Gastrocnemius medialis (tissue), 4 donors: ENCODE measurements around the gene RXRB.

Experiments
- POLR2A ChIP-seq, 2 donors: fragments of 450-650 bp; IDR thresholded peaks; one replicate each; pipeline ENCODE4 v1.6.1; 2017; ENCODE audit warnings: antibody characterized with exemption in 2 of 2, mild to moderate bottlenecking in 2 of 2, moderate library complexity in 2 of 2
- TF ChIP-seq, protein P1 (sequence below), 5 experiments: fragments of 450-650 bp in 3 of 5; fragments of 200-600 bp in 2 of 5; sonication (generic) in 2 of 5; IDR thresholded peaks in 4 of 5; conservative IDR thresholded peaks in 1 of 5; 1 replicate in 4 of 5; 2 replicates in 1 of 5; pipeline ENCODE4 v1.5.1; 2016 to 2019; ENCODE audit warnings: antibody characterized with exemption in 5 of 5, mild to moderate bottlenecking in 3 of 5, moderate library complexity in 3 of 5

DNA sequence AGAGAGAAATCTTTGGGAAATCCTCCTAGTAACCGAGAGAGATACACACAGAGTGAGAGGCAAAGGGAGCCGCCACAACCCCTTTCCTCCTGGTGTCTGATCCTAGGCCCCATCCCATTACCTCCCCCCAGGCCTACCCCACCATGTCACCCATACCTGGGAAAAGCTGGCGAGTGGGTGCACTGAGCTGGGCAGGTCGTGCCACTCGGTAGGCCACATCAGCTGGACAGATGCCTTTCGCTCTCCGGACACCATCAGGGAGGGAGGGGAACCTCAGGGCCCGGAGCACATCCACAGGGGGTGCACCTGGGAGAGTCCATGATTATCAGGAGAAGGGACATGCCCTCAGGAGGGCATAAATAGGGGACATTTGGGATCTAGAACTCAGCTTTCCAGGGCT, 11.3 kb downstream of the RXRB start:
- TF ChIP-seq, protein P1, sequence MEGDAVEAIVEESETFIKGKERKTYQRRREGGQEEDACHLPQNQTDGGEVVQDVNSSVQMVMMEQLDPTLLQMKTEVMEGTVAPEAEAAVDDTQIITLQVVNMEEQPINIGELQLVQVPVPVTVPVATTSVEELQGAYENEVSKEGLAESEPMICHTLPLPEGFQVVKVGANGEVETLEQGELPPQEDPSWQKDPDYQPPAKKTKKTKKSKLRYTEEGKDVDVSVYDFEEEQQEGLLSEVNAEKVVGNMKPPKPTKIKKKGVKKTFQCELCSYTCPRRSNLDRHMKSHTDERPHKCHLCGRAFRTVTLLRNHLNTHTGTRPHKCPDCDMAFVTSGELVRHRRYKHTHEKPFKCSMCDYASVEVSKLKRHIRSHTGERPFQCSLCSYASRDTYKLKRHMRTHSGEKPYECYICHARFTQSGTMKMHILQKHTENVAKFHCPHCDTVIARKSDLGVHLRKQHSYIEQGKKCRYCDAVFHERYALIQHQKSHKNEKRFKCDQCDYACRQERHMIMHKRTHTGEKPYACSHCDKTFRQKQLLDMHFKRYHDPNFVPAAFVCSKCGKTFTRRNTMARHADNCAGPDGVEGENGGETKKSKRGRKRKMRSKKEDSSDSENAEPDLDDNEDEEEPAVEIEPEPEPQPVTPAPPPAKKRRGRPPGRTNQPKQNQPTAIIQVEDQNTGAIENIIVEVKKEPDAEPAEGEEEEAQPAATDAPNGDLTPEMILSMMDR (IDR thresholded peaks at IDR 0.05 in 4 of 5, conservative IDR thresholded peaks at IDR 0.05 in 1 of 5) = no peak
- TF ChIP-seq POLR2A (IDR thresholded peaks at IDR 0.05) = no peak
